ENCODE results near the gene INPP5E. TPM values are rescaled to one million over a fixed set of nuclear protein-coding genes. Genes with fewer than 3 reads are reported as not detected.

INPP5E gene
- total RNA-seq, 4 donors from 2014 or later: 10.2 to 21.3 (median 13.4) TPM

- no peaks in the 10 kb centered on the region for H3K9me3 ChIP-seq
- H3K4me3 ChIP-seq (replicated peaks in 1 of 3): no peak overlapping the region
- intact Hi-C loops (cut with DNase I): no loop called here
- DNase-seq: no peak
- no peak for TF ChIP-seq CTCF (IDR thresholded peaks at IDR 0.05)
- TF ChIP-seq POLR2A (IDR thresholded peaks at IDR 0.05): no peak
- 94 to 96% methylated on average over 13 to 15 of the region's 17 CpGs for WGBS, 2 donors
- H3K36me3 ChIP-seq: peaks cover 29 to 36% of the 10 kb centered on the region in 2 donors
- no peak overlapping the region for H3K27ac ChIP-seq
- no peaks in the 10 kb centered on the region for H3K4me1 ChIP-seq
- H3K27me3 ChIP-seq: no peaks in the 10 kb centered on the region
Measured at GRCh38 chr9:136380381-136380780, 59.3 kb downstream of the INPP5E start.

DNA sequence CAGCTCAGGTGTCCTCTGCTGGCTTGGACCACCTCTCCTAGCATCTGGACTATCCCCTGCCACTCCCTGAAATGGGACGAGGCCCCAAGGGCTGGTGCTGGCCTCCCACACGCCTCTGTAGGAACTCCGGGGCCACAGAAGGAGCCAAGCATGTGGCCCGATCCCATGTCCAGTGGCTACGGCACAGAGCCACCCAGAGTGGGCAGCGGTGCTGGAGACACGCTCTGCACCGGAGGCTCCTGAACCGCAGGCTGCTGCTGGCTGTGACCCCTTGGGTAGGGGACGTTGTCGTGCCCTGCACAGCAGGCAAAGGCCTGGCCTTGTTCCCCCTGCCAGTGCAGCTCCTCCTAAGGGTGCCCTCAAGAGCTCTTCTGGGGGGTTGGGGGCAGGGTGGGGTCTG lies 59.8 kb downstream of the INPP5E start:
- H3K27ac ChIP-seq: no peak overlapping the region
- H3K9me3 ChIP-seq: no peaks in the 10 kb centered on the region
- H3K4me1 ChIP-seq: no peaks in the 10 kb centered on the region
- TF ChIP-seq CTCF (IDR thresholded peaks at IDR 0.05): no peak
- TF ChIP-seq POLR2A (IDR thresholded peaks at IDR 0.05): no peak
- DNase-seq: no peak
- 88% methylated on average over 11 of the region's 11 CpGs; no CpG with 5 or more reads in 1 of the 2 donors for whole genome bisulfite sequencing, 2 donors
- peaks cover 29 to 36% of the 10 kb centered on the region in 2 donors for H3K36me3 ChIP-seq
- intact Hi-C loops (cut with DNase I): no loop called here
- no peaks in the 10 kb centered on the region for H3K27me3 ChIP-seq
- H3K4me3 ChIP-seq (replicated peaks in 1 of 3): no peak overlapping the region

DNA sequence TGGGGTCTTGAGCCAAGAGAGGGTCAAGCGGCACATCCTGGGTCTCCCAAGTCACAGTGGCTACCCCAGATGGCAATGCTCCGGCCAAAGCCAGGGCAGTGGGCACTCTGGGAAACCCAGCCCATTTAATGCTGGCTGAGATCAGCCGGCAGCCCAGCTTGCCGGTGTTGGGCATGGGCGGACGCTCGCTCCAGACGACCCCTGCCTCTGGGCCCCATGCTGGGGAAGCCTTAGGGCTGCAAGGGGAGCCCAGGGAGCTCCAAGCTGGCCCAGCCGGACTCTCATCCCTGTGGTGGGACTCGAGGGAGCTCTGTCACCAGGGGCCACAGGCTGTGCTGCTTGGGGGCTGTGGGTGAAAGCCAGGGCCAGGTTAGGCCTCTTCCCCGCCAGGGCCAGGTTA lies 60.2 kb downstream of the INPP5E start:
- H3K27ac ChIP-seq: no peak overlapping the region
- no peaks in the 10 kb centered on the region for H3K9me3 ChIP-seq
- H3K36me3 ChIP-seq: peaks cover 29 to 32% of the 10 kb centered on the region in 2 donors
- H3K4me1 ChIP-seq: no peaks in the 10 kb centered on the region
- TF ChIP-seq POLR2A (IDR thresholded peaks at IDR 0.05): no peak
- no peak for TF ChIP-seq CTCF (IDR thresholded peaks at IDR 0.05)
- 84 to 94% methylated on average over 3 to 4 of the region's 11 CpGs for WGBS, 2 donors
- H3K27me3 ChIP-seq: no peaks in the 10 kb centered on the region
- H3K4me3 ChIP-seq (replicated peaks in 1 of 3): no peak overlapping the region
- no peak for DNase-seq
- intact Hi-C loops (cut with DNase I): no loop called here

GRCh38 chr9:136379003-136379287 lies 60.7 kb downstream of the INPP5E start:
- intact Hi-C loops (cut with DNase I): no loop called here
- no peak for TF ChIP-seq POLR2A (IDR thresholded peaks at IDR 0.05)
- TF ChIP-seq CTCF (IDR thresholded peaks at IDR 0.05): no peak
- WGBS, 2 donors: 84 to 98% methylated on average over 9 to 17 of the region's 18 CpGs
- Histone ChIP-seq H3K36me3 (peaks cover 29% of the 10 kb centered on the region in 2 donors), H3K4me1 (no peaks in the 10 kb centered on the region), H3K9me3 (no peaks in the 10 kb centered on the region), H3K27ac (no peak overlapping the region), H3K27me3 (no peaks in the 10 kb centered on the region), H3K4me3 (replicated peaks in 1 of 3) (no peak overlapping the region)
- no peak for DNase-seq

Other genes with a start within 250 kb of the INPP5E start
- not detected for gene LHX3, start 234.7 kb downstream of the INPP5E start, total RNA-seq
- gene QSOX2, start 194.0 kb downstream of the INPP5E start, total RNA-seq: 10 to 100 TPM in 3 of 4 donors, 1 to 10 TPM in 1; 8.9 to 19.1 (median 11.2) TPM
- 1 to 10 TPM; 5.2 to 9.1 (median 6.2) TPM for gene CCDC187, start 135.8 kb downstream of the INPP5E start, total RNA-seq
- gene GPSM1, start 112.3 kb downstream of the INPP5E start, total RNA-seq: 10 to 100 TPM in 3 of 4 donors, 1 to 10 TPM in 1; 5.9 to 18.1 (median 12.2) TPM
- 10 to 100 TPM; 16.2 to 58.4 (median 23.1) TPM for gene DNLZ, start 76.1 kb downstream of the INPP5E start, total RNA-seq
- 1 to 10 TPM in 1 of 4 donors, under 1 TPM in 3; 0.27 to 1.5 (median 0.74) TPM for gene CARD9, start 66.2 kb downstream of the INPP5E start, total RNA-seq
- 1 to 10 TPM; 7.0 to 8.0 (median 7.5) TPM for gene SNAPC4, start 39.7 kb downstream of the INPP5E start, total RNA-seq
- 10 to 100 TPM; 27.9 to 46.1 (median 33.9) TPM for gene ENTR1, start 29.2 kb downstream of the INPP5E start, total RNA-seq
- 10 to 100 TPM; 28.8 to 48.2 (median 39.0) TPM for gene PMPCA, start 29.2 kb downstream of the INPP5E start, total RNA-seq
- 10 to 100 TPM; 47.7 to 73.8 (median 62.5) TPM for gene SEC16A, start 43.2 kb upstream of the INPP5E start, total RNA-seq
- 10 to 100 TPM; 19.6 to 35.4 (median 23.2) TPM for gene NOTCH1, start 106.2 kb upstream of the INPP5E start, total RNA-seq
- 100 to 1,000 TPM in 1 of 4 donors, 10 to 100 TPM in 3; 38.4 to 143 (median 81.6) TPM for gene EGFL7, start 223.1 kb upstream of the INPP5E start, total RNA-seq
- gene AGPAT2, start 247.6 kb upstream of the INPP5E start, total RNA-seq: 10 to 100 TPM; 58.6 to 78.7 (median 72.0) TPM